ENCODE data around the gene HAO1. TPM values are rescaled to one million over a fixed set of nuclear protein-coding genes. Genes with fewer than 3 reads are reported as not detected.

The HAO1 gene
- total and polyA plus RNA-seq, 9 of the 15 experiments (the other 6 are each of a cell fraction or from before 2014, with no cell fraction given): not detected

DNA sequence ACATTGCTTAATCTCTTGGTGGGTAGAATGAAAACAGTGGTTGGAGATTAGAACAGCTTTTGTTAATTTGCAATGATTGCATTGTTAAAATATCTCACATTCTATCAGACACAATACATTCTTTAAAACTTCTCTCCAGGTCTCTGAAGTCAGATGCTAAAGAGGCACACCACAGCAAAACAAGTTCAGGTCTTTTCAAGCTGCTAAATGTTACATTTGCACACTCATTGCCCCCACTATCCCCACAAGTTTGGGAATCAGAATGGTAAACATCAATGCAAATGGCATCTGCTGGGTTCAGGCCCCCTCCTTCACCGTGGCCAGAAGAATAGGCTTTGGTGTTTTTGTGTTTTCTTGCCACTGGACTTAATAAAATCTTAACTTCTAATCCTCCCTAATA is 10.1 kb upstream of the HAO1 start (continued):
- TF ChIP-seq ZNF184 (CRISPR knock-in tag; IDR thresholded peaks at IDR 0.05) (no peak), MCM7 (IDR thresholded peaks at IDR 0.05) (no peak), ZNF134 (CRISPR knock-in tag; conservative IDR thresholded peaks at IDR 0.05) (no peak), SREBF2 (CRISPR knock-in tag; IDR thresholded peaks at IDR 0.05) (no peak), KDM2B (CRISPR knock-in tag; IDR thresholded peaks at IDR 0.05) (no peak), ZNF316 (IDR thresholded peaks at IDR 0.05) (no peak), CBX2 (IDR thresholded peaks at IDR 0.05; ENCODE audit: insufficient read depth, low read length, poor library complexity, severe bottlenecking) (no peak), FOXP1 (CRISPR knock-in tag; IDR thresholded peaks at IDR 0.05) (no peak), NR2C2 (CRISPR knock-in tag; IDR thresholded peaks at IDR 0.05) (no peak), NR2C2 (tag; IDR thresholded peaks at IDR 0.05) (no peak), SMARCB1 (IDR thresholded peaks at IDR 0.05; ENCODE audit: insufficient read length, low read depth) (no peak)
- TF ChIP-seq, protein P1, sequence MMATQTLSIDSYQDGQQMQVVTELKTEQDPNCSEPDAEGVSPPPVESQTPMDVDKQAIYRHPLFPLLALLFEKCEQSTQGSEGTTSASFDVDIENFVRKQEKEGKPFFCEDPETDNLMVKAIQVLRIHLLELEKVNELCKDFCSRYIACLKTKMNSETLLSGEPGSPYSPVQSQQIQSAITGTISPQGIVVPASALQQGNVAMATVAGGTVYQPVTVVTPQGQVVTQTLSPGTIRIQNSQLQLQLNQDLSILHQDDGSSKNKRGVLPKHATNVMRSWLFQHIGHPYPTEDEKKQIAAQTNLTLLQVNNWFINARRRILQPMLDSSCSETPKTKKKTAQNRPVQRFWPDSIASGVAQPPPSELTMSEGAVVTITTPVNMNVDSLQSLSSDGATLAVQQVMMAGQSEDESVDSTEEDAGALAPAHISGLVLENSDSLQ (IDR thresholded peaks at IDR 0.05): no peak

DNA sequence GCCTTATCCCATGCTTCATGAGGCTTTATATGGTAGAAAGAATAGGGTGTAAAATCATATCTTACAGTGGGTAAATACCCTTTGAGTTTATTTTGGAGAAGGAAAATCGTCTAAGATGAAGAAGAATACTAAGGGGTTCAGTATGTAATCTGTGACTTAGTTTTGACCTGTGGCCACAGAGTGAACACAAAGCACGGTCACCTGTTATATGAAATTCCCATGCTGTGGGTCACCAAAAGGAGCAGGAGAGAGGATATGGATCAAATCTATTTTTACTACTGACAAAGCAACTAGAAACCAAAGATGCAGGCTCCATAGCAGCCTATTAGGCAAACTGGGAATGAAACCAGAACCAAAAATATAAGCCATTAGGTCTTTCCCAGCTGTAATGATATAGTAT is 3.6 kb upstream of the HAO1 start:
- ATAC-seq: no peak
- in situ Hi-C loops (cut with MboI): loop anchor here (25.0 kb wide), 1 partner anchor 768 kb away; no protein-coding TSS in a partner anchor
- BruUV-seq (replicated peaks): no TSS peak

More for the DNA sequence above, 3.6 kb upstream of the HAO1 start:
- POLR2A ChIA-PET: no interaction called here
- Histone ChIP-seq H2AFZ (ENCODE audit: low read depth, low read length) (no peak overlapping the region), H3K4me1 (replicated peaks in 1 of 2; ENCODE audit: control insufficient read depth in 2 of 2, insufficient read depth in 2 of 2, low read length in 2 of 2) (no peaks in the 10 kb centered on the region), H3K4me2 (ENCODE audit: insufficient read depth, low read length) (no peak overlapping the region), H3K27ac (ENCODE audit: extremely low read depth, low read depth, low read length) (no peak overlapping the region), H3K9me1 (ENCODE audit: control insufficient read depth, insufficient read depth, low read length) (no peaks in the 10 kb centered on the region), H3K79me2 (ENCODE audit: control insufficient read depth, insufficient read depth, low read length) (no peaks in the 10 kb centered on the region), H3K9ac (ENCODE audit: insufficient read depth in 1 of 2, low read depth in 2 of 2, low read length in 2 of 2) (no peak overlapping the region), H3K9me3 (replicated peaks; ENCODE audit: control insufficient read depth, insufficient read depth, low read depth, low read length) (no peaks in the 10 kb centered on the region), H3K27me3 (ENCODE audit: control insufficient read depth in 2 of 2, insufficient read depth in 2 of 2, low read length in 2 of 2) (no peaks in the 10 kb centered on the region), H3K4me3 (no peak overlapping the region), H4K20me1 (replicated peaks; ENCODE audit: control insufficient read depth, insufficient read depth, low read length) (no peaks in the 10 kb centered on the region), H3K36me3 (ENCODE audit: control insufficient read depth, insufficient read depth, low read length) (no peaks in the 10 kb centered on the region)
- TF ChIP-seq NFE2 (IDR thresholded peaks at IDR 0.05; ENCODE audit: low read depth): no peak
- TF ChIP-seq, protein P2, sequence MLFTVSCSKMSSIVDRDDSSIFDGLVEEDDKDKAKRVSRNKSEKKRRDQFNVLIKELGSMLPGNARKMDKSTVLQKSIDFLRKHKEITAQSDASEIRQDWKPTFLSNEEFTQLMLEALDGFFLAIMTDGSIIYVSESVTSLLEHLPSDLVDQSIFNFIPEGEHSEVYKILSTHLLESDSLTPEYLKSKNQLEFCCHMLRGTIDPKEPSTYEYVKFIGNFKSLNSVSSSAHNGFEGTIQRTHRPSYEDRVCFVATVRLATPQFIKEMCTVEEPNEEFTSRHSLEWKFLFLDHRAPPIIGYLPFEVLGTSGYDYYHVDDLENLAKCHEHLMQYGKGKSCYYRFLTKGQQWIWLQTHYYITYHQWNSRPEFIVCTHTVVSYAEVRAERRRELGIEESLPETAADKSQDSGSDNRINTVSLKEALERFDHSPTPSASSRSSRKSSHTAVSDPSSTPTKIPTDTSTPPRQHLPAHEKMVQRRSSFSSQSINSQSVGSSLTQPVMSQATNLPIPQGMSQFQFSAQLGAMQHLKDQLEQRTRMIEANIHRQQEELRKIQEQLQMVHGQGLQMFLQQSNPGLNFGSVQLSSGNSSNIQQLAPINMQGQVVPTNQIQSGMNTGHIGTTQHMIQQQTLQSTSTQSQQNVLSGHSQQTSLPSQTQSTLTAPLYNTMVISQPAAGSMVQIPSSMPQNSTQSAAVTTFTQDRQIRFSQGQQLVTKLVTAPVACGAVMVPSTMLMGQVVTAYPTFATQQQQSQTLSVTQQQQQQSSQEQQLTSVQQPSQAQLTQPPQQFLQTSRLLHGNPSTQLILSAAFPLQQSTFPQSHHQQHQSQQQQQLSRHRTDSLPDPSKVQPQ (CRISPR knock-in tag; IDR thresholded peaks at IDR 0.05; ENCODE audit: borderline replicate concordance): no peak
- no peak for TF ChIP-seq JUNB (CRISPR knock-in tag; conservative IDR thresholded peaks at IDR 0.05)
- TF ChIP-seq MYBL2 (IDR thresholded peaks at IDR 0.05; ENCODE audit: low read depth): no peak
- TF ChIP-seq MYBL2 (CRISPR knock-in tag; IDR thresholded peaks at IDR 0.05; ENCODE audit: borderline replicate concordance): no peak
- no peak for TF ChIP-seq CBX2 (IDR thresholded peaks at IDR 0.05; ENCODE audit: insufficient read depth, low read length, poor library complexity, severe bottlenecking)
- DNase-seq (ENCODE audit: extremely low read depth in 1 of 4, low spot score in 3 of 4): no peak
- intact Hi-C loops (cut with micrococcal nuclease): no loop called here
- FAIRE-seq: no peak
- WGBS (ENCODE audit: insufficient coverage, low coverage, missing lambda C conversion rate): 0% methylated on average over 2 of the region's 2 CpGs
- CTCF ChIA-PET (ENCODE audit: low intra/inter-chr PET ratio): no interaction called here

All from K562 (cell line).